Calu3 (cell line): ENCODE results near the gene IL19. TPM values are rescaled to one million over a fixed set of nuclear protein-coding genes. Genes with fewer than 3 reads are reported as not detected.

Experiments used
- BruUV-seq: library from RNA; stranded (reverse); fragments of 400-500 nt; replicated peaks from 2 replicates; lab custom pipeline; 2021; lab: Mats Ljungman, UMichigan
- CTCF ChIA-PET: fragments of 300-600 bp; sonication (Branson Sonifier 250); formaldehyde crosslinking; loops from one replicate; lab custom pipeline; 2022; ENCODE audit warnings: antibody characterized with exemption; lab: Charles Lee
- DNase-seq: peaks from one replicate; pipeline ENCODE4 v3.0.0; 2022
- H3K27ac Mint-ChIP-seq: one replicate; pipeline ENCODE4 v1.8.0; 2022; ENCODE audit warnings: mixed read lengths; ENCODE audit not compliant: unreplicated experiment
- H3K27me3 Mint-ChIP-seq: one replicate; pipeline ENCODE4 v1.8.0; 2022; ENCODE audit warnings: mixed read lengths; ENCODE audit not compliant: unreplicated experiment
- H3K36me3 Mint-ChIP-seq: one replicate; pipeline ENCODE4 v1.8.0; 2022; ENCODE audit warnings: mild to moderate bottlenecking, moderate library complexity, mixed read lengths; ENCODE audit not compliant: insufficient read depth, unreplicated experiment
- H3K4me1 Mint-ChIP-seq: one replicate; pipeline ENCODE4 v1.8.0; 2022; ENCODE audit warnings: mild to moderate bottlenecking, low read depth, mixed read lengths; ENCODE audit not compliant: unreplicated experiment
- H3K4me3 Mint-ChIP-seq: one replicate; pipeline ENCODE4 v1.8.0; 2022; ENCODE audit warnings: mild to moderate bottlenecking, low read depth, moderate library complexity, mixed read lengths; ENCODE audit not compliant: unreplicated experiment
- H3K9me3 Mint-ChIP-seq: one replicate; pipeline ENCODE4 v1.8.0; 2022; ENCODE audit warnings: low read depth, mixed read lengths; ENCODE audit not compliant: unreplicated experiment
- CTCF ChIP-seq: fragments of 200-600 bp; IDR thresholded peaks from one replicate; pipeline ENCODE4 v1.8.0; 2022; ENCODE audit warnings: antibody characterized with exemption; ENCODE audit not compliant: unreplicated experiment
- intact Hi-C: fragments of 100-400 bp; cut with micrococcal nuclease; formaldehyde crosslinking; loops from one replicate; pipeline ENCODE4 v1.10.0; 2022; ENCODE audit not compliant: unreplicated experiment
- total RNA-seq: library from RNA; stranded (reverse); gene quantifications from 2 replicates; pipeline ENCODE4 v1.2.3, GENCODE V29; 2022

Gene IL19
- total RNA-seq, 1 experiment from 2014 or later = not detected

- no peak overlapping the region for H3K27ac Mint-ChIP-seq
- H3K4me1 Mint-ChIP-seq = no peaks in the 10 kb centered on the region
- intact Hi-C loops = no loop called here
- no peaks in the 10 kb centered on the region for H3K9me3 Mint-ChIP-seq
- no peak for DNase-seq
- no peaks in the 10 kb centered on the region for H3K36me3 Mint-ChIP-seq
- no TSS peak for BruUV-seq
- H3K4me3 Mint-ChIP-seq = no peak overlapping the region
- no peak for TF ChIP-seq CTCF
- H3K27me3 Mint-ChIP-seq = peaks cover 38% of the 10 kb centered on the region
- CTCF ChIA-PET = no interaction called here
These were observed 11.9 kb downstream of the IL19 start for GRCh38 chr1:206782448-206782847.

- intact Hi-C loops = no loop called here
- Mint-ChIP-seq H3K27me3 (peaks cover 49% of the 10 kb centered on the region), H3K4me3 (no peak overlapping the region), H3K27ac (no peak overlapping the region), H3K36me3 (no peaks in the 10 kb centered on the region), H3K9me3 (no peaks in the 10 kb centered on the region), H3K4me1 (no peaks in the 10 kb centered on the region)
- TF ChIP-seq CTCF = no peak
- CTCF ChIA-PET = interaction anchor here (0.6 kb wide), 1 partner anchor 38 kb away, joined by 3 read pairs; no protein-coding TSS in a partner anchor
- DNase-seq = no peak
- BruUV-seq = no TSS peak
These were observed 12.9 kb downstream of the IL19 start for GRCh38 chr1:206783506-206783905.

- no peak for DNase-seq
These were observed 13.9 kb downstream of the IL19 start for GRCh38 chr1:206784471-206784903.

GRCh38 chr1:206785182-206785765 lies 14.7 kb downstream of the IL19 start:
- no peaks in the 10 kb centered on the region for H3K36me3 Mint-ChIP-seq
- CTCF ChIA-PET = interaction anchor here (0.6 kb wide), 1 partner anchor 736 kb away, joined by 3 read pairs; no protein-coding TSS in a partner anchor
- intact Hi-C loops = no loop called here
- H3K4me3 Mint-ChIP-seq = no peak overlapping the region
- no peaks in the 10 kb centered on the region for H3K4me1 Mint-ChIP-seq
- no peak for DNase-seq
- H3K9me3 Mint-ChIP-seq = no peaks in the 10 kb centered on the region
- BruUV-seq = no TSS peak
- peaks cover 66% of the 10 kb centered on the region for H3K27me3 Mint-ChIP-seq
- no peak for TF ChIP-seq CTCF
- no peak overlapping the region for H3K27ac Mint-ChIP-seq

More at GRCh38 chr1:206784471-206784903, 13.9 kb downstream of the IL19 start:
- H3K27ac Mint-ChIP-seq = no peak overlapping the region
- no peak for TF ChIP-seq CTCF
- H3K4me1 Mint-ChIP-seq = no peaks in the 10 kb centered on the region
- no peaks in the 10 kb centered on the region for H3K36me3 Mint-ChIP-seq
- H3K27me3 Mint-ChIP-seq = peaks cover 59% of the 10 kb centered on the region
- intact Hi-C loops = no loop called here
- CTCF ChIA-PET = no interaction called here
- H3K4me3 Mint-ChIP-seq = no peak overlapping the region
- no peaks in the 10 kb centered on the region for H3K9me3 Mint-ChIP-seq
- BruUV-seq = no TSS peak
